Colonic mucosa (tissue), 4 donors: ENCODE measurements around the gene POGZ. TPM values are rescaled to one million over a fixed set of nuclear protein-coding genes. Genes with fewer than 3 reads are reported as not detected.

Experiments used
- DNase-seq: peaks from one replicate; pipeline ENCODE4 v3.0.0-alpha.2; 2020
- H3K27ac ChIP-seq: fragments of 200-600 bp; one replicate; pipeline ENCODE4 v1.8.0; 2021
- H3K27me3 ChIP-seq: fragments of 200-600 bp; one replicate; pipeline ENCODE4 v1.8.0; 2021
- H3K36me3 ChIP-seq: fragments of 200-600 bp; one replicate; pipeline ENCODE4 v1.8.0; 2021
- H3K4me1 ChIP-seq: fragments of 200-600 bp; one replicate; pipeline ENCODE4 v1.8.0; 2021; ENCODE audit warnings: mild to moderate bottlenecking
- H3K4me3 ChIP-seq: fragments of 200-600 bp; one replicate; pipeline ENCODE4 v1.8.0; 2021
- H3K9ac ChIP-seq, 2 donors: one replicate each; pipeline ENCODE4 v1.7.0; 2013; ENCODE audit warnings: control low read depth in 2 of 2, low read depth in 2 of 2, low read length in 2 of 2
- H3K9me3 ChIP-seq: fragments of 200-600 bp; one replicate; pipeline ENCODE4 v1.8.0; 2021
- CTCF ChIP-seq: fragments of 200-600 bp; IDR thresholded peaks from one replicate; pipeline ENCODE4 v1.8.0; 2022; ENCODE audit warnings: antibody characterized with exemption, mild to moderate bottlenecking
- intact Hi-C: fragments of 100-400 bp; cut with DNase I; formaldehyde crosslinking; loops from one replicate; pipeline ENCODE4 v1.14.1; 2022
- total RNA-seq, 2 donors: library from RNA; stranded (reverse); fragmentation: NEBNext Ultra II Directional in 1 of 2; extraction: Animal tissue kit (Norgen Biotek cat#: 25700) in 1 of 2; gene quantifications; one replicate each; pipeline ENCODE4 v1.2.1, GENCODE V29; 2021
- donor health status: healthy.
- donor health status: DM: no; HTN: no; CAD: no.
- donor health status: DM: no; HTN: no; CAD: no.

POGZ gene
- total RNA-seq, 2 donors from 2014 or later, result 49.6 to 50.0 TPM

DNA sequence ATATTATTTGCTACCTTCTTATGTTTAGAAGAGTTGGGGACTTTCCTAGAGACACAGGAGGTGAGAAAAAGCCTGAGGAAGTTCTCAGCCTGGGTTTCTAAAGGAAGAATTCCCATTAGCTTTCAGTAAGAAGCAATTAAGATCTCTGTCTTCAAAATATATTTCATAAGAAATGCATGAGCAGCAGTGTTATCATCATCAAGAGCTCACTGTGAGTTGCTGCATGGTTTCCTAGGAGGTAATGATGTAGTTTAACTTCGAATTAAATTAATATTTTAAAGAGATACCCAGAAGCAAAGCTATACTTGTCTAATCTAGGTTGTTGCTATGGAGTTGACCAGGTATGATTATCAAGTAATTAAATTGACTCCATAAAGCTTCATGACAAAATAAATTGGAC lies 5.7 kb upstream of the POGZ start:
- Histone ChIP-seq H3K9me3 (no peaks in the 10 kb centered on the region), H3K27me3 (no peaks in the 10 kb centered on the region), H3K4me3 (no peak overlapping the region), H3K4me1 (no peaks in the 10 kb centered on the region), H3K36me3 (no peaks in the 10 kb centered on the region), H3K9ac (no peak overlapping the region), H3K27ac (no peak overlapping the region)
- no peak for TF ChIP-seq CTCF
- no peak for DNase-seq
- intact Hi-C loops, result no loop called here

- H3K4me1 ChIP-seq, result peaks cover 3% of the 10 kb centered on the region
- intact Hi-C loops, result no loop called here
- H3K27ac ChIP-seq, result no peak overlapping the region
- H3K27me3 ChIP-seq, result no peaks in the 10 kb centered on the region
- no peaks in the 10 kb centered on the region for H3K9me3 ChIP-seq
- no peak for DNase-seq
- no peak for TF ChIP-seq CTCF
- no peak overlapping the region for H3K4me3 ChIP-seq
- H3K9ac ChIP-seq, result no peak overlapping the region
- no peaks in the 10 kb centered on the region for H3K36me3 ChIP-seq
Observed at GRCh38 chr1:151461694-151462093, 2.4 kb upstream of the POGZ start.

- Histone ChIP-seq H3K27me3 (no peaks in the 10 kb centered on the region), H3K36me3 (no peaks in the 10 kb centered on the region), H3K4me1 (peaks cover 3% of the 10 kb centered on the region), H3K9ac (peak overlapping the region; percentile 34 to 73), H3K27ac (peak overlapping the region; percentile 87), H3K4me3 (peak overlapping the region; percentile 59), H3K9me3 (no peaks in the 10 kb centered on the region)
- DNase-seq, result peak; percentile 67
- TF ChIP-seq CTCF, result no peak
- intact Hi-C loops, result loop anchor here (5.0 kb wide), 1 partner anchor 78 kb away; no protein-coding TSS in a partner anchor
Observed at GRCh38 chr1:151458802-151459330, 428 bp downstream of the POGZ start.

- Histone ChIP-seq H3K36me3 (no peaks in the 10 kb centered on the region), H3K4me1 (peaks cover 3% of the 10 kb centered on the region), H3K9me3 (no peaks in the 10 kb centered on the region), H3K9ac (peak overlapping the region; percentile 46 to 76), H3K4me3 (peak overlapping the region; percentile 55), H3K27me3 (no peaks in the 10 kb centered on the region), H3K27ac (peak overlapping the region; percentile 89)
- no peak for TF ChIP-seq CTCF
- DNase-seq, result peak; percentile 59
- intact Hi-C loops, result loop anchor here (5.0 kb wide), 1 partner anchor 79 kb away; no protein-coding TSS in a partner anchor
Observed at GRCh38 chr1:151457911-151458801, 1.1 kb downstream of the POGZ start.

DNA sequence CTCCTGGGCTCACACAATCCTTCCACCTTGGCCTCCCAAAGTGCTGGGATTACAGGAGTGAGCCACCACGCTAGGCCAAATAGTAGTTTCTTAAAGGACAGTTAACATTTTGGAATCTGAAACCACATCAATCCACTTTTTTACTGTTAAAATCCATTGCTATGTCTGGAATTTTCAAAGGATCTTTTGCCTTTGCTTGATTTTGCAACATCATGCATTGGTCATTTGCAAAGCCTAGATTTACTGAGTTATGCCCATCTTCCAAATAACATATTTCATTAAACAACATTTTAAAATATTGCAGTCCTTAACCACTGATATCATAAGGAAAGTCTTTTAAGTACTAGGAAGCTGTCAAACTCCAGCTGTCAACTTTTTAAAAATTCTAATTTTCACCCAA lies 3.3 kb downstream of the POGZ start:
- Histone ChIP-seq H3K9me3 (no peaks in the 10 kb centered on the region), H3K4me3 (no peak overlapping the region), H3K36me3 (no peaks in the 10 kb centered on the region), H3K9ac (no peak overlapping the region), H3K4me1 (peaks cover 3% of the 10 kb centered on the region), H3K27me3 (no peaks in the 10 kb centered on the region), H3K27ac (no peak overlapping the region)
- DNase-seq, result no peak
- intact Hi-C loops, result loop anchor here (5.0 kb wide), 1 partner anchor 81 kb away; no protein-coding TSS in a partner anchor
- TF ChIP-seq CTCF, result no peak
